GM21360 (cell line): Measurements from ENCODE around the gene DBT.
"Not testable (repeated sequence)": the region's sequence is repeated elsewhere in the genome, so short reads cannot be mapped to it uniquely, and the experiment has no call there.

Experiments used
- ATAC-seq: cut with Tn5 transposase; IDR thresholded peaks from one replicate; pipeline ENCODE4 v1.9.1; 2021; ENCODE audit warnings: mild to moderate bottlenecking, moderate library complexity; ENCODE audit not compliant: unreplicated experiment

Gene DBT

DNA sequence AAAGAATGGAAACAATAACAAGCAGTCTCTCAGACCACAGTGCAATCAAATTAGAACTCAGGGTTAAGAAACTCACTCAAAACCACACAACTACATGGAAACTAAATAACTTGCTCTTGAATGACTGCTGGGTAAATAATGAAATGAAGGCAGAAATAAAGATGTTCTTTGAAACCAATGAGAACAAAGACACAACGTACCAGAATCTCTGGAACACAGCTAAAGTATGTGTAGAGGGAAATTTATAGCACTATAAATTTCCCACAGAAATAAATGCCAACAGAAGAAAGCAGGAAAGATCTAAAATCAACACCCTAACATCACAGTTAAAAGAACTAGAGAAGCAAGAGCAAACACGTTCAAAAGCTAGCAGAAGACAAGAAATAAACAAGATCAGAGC is 46.9 kb downstream of the DBT start:
- not testable (repeated sequence) for ATAC-seq

DNA sequence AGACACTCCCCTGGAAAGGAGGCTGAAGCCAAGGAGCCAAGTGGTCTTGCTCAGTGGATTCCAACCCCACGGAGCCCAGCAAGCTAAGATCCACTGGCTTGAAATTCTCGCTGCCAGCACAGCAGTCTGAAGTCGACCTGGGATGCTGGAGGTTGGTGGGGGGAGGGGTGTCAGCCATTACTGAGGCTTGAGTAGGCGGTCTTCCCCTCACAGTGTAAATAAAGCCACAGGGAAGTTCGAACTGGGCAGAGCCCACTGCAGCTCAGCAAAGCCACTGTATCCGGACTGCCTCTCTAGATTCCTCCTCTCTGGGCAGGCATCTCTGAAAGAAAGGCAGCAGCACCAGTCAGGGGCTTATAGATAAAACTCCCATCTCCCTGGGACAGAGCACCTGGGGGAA is 49.6 kb downstream of the DBT start:
- ATAC-seq = not testable (repeated sequence)

DNA sequence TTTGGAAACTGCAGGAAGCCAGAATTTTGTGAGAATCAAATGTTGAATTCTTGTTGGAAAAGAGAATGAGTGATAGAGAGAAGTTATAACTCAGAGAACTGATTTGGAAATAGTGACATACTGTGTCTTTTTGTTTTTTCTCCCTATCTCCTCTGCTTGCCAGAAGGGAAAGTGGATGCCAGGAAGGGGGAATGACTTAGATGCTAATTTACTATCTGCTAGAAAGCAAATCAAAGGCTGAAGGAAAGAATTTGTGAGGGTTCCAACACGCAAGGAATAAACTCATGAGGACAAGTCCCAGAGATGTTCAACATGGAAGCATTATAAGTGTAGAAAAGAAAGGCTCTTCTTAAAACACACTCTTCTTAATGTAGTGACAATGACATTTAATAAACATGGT is 51.0 kb downstream of the DBT start:
- no peak for ATAC-seq

DNA sequence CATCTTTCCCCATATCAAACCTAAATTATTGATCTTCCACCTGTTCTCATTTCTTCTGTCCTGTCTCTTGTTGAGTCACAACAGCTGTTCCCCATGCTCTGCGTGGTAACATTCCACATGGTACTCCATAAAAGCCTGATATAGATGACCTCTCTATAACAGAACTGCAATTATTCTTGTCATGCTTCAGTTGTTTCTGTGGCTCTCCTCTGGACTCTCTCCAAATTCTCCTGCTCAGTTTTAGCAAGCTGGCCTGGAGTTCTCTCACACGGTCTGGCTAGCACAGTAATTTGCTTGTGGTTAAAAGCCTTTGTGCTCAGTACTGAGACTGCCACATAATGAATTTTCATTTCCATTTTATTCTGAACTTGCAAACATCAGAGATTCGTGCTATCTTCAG is 61.0 kb downstream of the DBT start:
- ATAC-seq = no peak

DNA sequence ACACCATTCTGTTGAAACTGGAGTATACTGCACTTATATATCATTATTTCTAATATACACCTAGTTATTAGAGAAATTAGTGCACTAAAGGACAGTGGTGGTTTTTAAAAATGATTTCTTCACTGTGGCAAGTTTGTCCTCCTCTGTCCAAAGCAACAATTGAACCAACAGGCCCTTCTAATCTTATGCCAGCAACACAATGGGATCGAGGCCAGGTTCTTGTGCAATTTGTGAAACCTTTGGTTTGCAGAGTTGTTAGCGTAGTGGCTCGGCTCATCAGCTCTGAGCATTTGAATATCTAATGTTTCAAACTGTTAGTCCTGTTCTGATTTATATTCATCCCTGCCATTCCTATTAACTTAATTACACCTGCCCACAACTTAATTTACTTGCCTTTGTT is 61.7 kb downstream of the DBT start:
- ATAC-seq = no peak

DNA sequence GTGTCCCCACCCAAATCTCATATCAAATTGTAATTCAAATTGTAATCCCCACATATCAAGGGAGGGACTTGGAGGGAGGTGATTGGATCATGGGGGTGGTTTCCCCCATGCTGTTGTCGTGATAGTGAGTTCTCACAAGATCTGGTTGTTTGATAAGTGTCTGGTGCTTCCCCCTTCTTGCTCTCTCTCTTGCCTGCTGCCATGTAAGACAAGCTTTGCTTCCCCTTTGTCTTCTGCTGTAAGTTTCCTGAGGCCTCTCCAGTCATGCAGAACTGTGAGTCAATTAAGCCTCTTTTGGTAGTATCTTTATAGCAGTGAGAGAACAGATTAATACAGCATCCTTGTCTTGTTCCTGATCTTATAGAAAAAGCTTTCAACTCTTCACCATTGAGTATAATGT is 65.1 kb downstream of the DBT start:
- peak; percentile 77 for ATAC-seq

DNA sequence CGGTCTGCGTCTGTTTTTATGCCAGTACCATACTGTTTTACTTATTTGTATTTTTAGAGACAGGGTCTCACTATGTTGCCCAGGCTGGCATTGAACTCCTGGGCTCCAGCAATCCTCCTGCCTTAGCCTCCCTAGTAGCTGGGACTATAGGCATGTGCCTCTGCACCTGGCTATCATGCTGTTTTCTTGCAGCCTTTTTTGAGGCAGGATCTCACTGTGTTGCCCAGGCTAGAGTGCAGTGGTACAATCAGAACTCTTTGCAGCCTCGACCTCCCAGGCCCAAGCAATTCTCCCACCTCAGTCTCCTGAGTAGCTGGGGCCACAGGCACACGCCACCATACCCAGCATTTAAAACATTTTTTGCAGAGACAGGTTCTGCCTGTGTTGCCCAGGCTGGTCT is 66.3 kb downstream of the DBT start:
- ATAC-seq = no peak

DNA sequence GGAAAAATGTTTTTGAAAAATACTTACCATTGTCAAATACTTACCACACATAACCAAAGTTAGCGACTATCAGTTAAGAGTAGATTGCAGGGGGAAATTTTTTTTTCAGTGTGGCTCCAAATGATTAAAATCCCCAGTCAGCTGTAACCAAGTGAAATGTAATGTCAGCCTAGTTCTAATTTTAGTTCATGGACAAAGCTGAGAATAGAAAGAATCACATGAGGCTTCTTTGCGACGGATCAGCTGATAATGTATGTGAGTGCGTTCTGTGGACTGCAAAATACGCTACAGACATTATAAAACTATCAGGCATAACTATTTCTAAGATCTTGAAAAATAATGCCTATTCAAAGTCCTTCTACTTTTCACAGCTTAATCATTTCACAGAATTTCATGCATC is 71.5 kb downstream of the DBT start, which contains the start of gene LRRC39:
Gene LRRC39 (minus strand): TSS at position 166 of the 400 bp plus-strand sequence. CDS start 9,740 bp downstream, outside the sequence.
- ATAC-seq = no peak

DNA sequence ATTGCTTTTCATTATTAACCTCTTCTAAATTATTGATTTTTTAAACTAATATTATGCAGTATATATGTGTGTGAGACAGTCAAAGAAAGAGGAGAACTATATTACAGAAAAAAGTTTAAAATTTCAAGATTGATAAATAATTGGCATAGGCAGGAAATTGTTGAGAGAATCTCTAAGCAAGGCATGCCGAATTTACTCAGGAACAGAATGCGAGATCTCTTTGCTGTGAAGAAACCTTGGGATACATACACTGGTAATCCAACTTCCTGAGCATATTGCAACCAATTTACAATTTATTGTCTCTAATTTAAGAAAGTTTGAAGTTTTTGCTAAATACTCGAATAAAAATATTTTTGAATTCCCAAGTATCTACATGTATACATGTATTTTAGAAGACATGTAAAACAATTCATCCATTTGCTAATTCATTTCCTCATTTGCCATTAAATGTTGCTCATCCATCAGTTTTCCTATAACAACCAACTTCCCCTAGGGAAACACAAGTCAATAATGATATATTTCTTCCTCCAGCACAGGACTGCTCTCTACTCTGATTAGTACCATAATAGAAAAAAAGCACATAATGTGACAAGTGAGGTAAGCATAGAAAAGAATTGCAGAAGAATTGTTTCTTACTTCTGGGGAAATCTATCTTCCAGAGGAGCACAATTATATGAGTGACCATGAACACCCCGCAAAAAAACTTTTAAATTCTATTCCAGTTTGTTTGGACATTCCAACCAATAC is 72.2 kb downstream of the DBT start:
- ATAC-seq = no peak

DNA sequence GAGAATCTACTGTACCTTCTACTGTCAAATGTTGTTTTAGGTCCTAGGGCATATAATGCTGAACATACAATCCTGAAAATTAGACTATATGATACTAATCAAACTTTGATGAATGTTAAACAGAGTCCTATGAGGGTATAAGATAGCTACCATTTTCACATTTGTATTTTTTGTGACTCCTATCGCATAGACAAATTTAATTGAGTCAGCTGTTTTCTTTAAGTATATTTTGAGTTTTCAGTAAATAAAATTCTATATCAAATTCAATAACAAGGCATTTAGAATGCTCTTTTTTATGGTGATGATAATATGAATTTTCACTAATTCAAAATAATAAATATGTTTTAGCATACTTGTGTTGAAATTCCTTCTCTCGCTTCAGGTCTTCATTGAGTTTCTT is 81.6 kb downstream of the DBT start:
- ATAC-seq = no peak

DNA sequence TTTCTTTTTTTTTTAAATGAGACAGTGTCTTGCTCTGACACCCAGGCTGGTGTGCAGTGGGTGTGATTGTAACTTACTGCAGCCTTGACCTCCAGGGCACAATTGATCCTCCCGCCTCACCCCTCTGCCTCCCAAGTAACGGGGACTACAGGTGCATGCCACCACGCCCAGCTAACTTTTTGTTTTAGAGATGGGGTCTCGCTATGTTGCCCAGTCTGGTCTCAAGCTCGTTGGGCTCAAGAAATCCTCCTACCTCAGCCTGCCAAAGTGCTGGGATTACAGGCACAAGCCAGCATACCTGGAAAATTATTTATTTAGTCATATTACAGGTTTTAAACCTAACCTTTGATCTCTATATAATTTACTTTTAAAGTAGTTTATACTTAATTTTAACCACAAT is 84.9 kb downstream of the DBT start:
- no peak for ATAC-seq

DNA sequence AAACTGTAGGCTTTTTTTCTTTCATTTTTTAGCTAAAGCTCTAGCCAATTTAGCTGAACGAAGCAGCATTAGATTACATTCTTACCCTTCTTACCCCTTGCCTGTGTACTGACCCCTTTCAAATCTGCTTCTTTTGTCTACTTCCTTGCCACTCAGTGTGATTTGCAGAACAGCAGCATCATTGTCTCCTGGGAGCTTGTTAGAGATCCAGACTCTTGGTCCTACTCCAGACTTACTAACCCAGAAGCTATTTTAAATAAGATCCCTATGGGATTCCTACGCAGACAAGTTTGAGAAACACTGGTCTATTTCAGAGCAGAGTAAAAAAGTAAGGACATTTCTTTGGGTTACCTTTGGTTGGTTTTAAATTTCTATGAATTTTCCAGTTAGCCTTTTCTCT is 85.4 kb downstream of the DBT start:
- no peak for ATAC-seq

DNA sequence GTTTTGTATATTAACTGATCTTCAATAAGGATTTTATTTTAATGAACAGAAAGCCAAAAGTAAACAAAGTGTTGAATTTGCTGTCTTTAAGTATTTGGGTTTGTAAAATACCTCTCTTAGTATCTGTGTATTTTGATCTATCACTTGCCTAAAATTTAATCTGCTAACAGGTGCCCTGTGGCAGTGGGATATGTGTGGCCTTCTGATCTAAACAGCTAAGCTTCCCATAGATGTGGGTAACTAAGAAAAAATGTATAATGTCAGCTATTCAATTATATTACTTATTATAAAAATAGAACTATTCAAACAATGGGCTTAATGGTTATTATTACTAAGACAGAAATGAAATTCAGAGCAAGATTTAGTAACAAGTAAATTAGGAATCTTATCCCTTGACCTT is 86.8 kb downstream of the DBT start:
- no peak for ATAC-seq

DNA sequence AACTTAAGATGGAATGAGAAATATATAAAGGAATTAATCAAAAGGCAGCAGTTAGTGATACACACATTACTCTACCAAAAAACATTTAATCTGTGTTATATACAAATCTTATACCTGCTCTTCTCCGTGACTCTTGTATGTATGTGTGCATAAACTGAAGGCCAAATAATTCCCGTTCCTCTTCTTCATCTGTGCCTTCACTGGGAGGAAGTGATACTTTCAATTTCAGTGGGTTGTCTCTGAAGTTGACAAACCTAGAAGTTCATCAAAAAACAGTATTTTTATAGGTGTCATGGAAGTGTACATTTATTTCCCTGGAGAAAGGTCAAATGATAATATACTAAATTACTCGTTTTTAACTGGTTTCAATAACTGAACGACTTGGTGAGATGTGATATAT is 97.4 kb downstream of the DBT start:
- peak; percentile 84 for ATAC-seq

DNA sequence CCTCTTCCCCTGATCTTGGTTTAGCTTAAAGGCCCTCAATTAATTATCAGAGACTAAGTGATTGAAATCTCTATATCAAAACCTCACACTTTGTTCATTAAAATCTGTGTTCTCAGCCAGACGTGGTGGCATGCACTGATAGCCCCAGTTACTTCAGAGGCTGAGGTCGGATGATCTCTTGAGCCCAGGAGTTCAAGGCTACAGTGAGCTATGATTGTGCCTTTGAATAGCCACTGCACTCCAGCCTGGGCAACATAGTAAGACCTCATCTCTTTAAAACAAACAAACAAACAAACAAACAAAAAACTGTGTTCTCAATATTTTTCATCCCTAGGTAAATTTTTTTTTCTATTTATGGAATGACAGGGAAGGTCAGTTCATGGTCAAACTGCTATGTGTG is 98.0 kb downstream of the DBT start:
- no peak for ATAC-seq

DNA sequence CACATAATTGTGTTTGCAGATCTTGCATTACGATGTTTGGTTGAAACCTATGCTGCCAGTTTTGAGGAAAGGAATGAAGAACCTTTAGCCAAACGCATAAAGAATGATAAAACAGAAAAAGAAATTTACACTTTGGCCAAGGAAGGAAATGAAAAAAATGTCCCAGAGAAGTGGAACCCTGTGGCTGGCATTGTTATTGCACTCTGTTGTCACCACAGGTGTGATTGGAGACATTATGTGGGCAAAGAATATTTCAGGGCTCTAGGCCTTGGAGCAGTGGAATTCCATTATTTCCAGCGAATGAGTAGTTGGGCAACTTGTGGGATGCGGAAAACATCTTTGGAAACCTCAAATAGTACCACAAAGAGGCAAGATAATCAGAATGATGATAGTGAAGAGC is 101.8 kb downstream of the DBT start:
- ATAC-seq = no peak

DNA sequence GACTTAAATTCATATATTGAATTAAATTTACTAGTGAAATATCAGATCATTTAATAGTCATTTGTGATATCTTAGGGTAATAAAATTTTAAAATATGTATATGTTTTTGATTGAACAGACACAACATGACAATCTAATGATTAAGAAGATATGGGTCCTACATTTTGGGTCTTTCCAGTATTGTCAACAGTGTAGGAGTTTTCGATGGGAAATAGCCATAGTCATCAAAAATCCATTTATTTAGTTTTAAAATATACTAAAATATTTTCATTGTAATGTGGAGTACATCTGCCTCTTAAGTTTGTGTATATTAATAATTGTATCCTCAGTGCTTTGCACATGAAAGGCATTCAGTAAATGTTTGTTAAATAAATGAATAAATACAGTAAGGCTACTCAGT is 102.7 kb downstream of the DBT start:
- no peak for ATAC-seq

DNA sequence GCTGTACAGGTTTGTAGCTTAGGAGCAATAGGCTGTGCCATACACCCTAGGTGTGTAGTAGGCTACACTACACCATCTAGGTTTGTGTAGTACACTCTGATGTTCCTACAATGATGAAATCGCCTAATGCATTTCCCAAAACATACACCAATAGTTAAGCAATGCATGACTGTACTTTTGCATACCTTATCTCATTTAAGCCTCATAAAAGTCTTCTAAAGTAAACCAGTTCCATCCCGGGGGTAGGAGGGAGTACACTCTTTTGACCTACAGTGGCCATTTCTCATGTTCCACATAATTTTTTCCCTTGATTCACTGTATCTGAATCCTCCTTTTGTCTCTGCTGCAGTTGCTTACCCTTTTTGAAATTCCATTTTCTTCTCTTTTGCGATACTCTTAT is 104.5 kb downstream of the DBT start:
- no peak for ATAC-seq

DNA sequence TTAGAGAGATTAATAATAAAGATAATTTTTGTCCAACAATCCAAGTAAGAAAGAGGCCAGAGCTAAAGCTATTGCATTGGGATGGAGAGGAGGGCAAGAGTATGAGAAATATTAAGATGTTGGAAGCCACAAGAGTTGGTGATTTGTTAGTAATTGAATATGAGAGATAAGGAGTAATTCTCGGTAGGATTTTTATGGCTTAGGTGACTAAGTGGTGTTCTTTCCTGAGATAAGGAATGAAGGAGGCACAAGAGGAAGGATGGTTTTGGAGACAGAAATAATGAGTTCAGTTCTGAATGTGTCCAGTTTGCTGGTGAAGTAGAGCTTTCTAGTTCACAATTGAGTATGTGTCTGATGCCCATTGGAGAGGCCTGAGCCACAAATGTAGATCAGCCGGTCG is 107.3 kb downstream of the DBT start:
- no peak for ATAC-seq

DNA sequence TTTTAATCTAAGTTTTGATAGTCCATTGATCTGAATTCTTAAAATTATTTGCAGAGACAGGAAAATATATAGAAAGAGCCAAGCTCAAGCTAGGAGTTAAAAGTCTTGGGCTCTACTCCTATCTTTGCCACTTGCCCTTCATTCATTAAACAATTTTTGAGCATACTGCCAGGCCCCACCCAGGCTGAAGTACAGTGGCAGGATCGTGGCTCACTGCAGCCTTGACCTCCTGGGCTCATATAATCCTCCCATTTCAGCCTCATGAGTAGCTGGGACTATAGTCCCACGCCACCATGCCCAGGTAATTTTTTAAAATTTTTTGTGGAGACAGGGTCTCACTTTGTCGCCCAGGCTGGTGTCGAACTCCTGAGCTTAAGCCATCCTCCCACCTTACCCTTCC is 108.4 kb downstream of the DBT start:
- no peak for ATAC-seq

DNA sequence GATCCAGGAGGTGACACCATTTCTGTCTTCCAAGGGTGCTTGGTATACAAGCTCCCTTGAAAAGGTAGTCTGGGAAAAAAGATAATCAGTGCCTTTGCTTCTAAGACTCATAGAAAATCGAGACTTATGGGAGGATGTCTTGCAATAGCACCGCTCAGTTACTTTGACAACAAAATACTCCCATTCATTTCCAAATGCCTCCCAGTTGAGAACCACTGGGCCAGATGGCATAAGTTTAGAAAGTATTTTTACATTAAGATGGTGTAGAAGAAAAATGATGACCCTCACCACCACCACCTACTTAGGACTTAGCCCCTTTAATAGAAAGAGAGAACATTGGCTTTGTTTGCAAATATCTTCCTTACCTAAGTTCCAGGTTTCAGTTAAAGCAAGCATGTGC is 112.0 kb downstream of the DBT start:
- no peak for ATAC-seq
